K562 (cell line): ENCODE measurements around the gene EPHA1. TPM values are rescaled to one million over a fixed set of nuclear protein-coding genes. Genes with fewer than 3 reads are reported as not detected.

Experiments used
- ARID1B ChIP-seq: fragments of 450-650 bp; IDR thresholded peaks from 2 replicates; pipeline ENCODE4 v1.6.1; 2016; ENCODE audit warnings: antibody characterized with exemption, mild to moderate bottlenecking, inconsistent platforms
- CTBP1 ChIP-seq: fragments of 450-650 bp; IDR thresholded peaks from 2 replicates; pipeline ENCODE4 v1.6.1; 2016; ENCODE audit warnings: borderline replicate concordance
- MAFF ChIP-seq: IDR thresholded peaks from 2 replicates; pipeline ENCODE4 v1.6.1; 2012; ENCODE audit warnings: low read length, improper control_type of control experiment
- NR2C2 ChIP-seq, 2 experiments: fragments of 200-800 bp in 1 of 2; sonication (Bioruptor generic) in 1 of 2; sonication (generic) in 1 of 2; formaldehyde crosslinking in 1 of 2; IDR thresholded peaks; 2 replicates each; pipeline versions ENCODE4 v1.6.1 to v1.8.0; 2016 to 2022; ENCODE audit warnings: mild to moderate bottlenecking in 1 of 2, missing compliant biosample characterization in 1 of 2, missing genetic modification characterization in 1 of 2, missing genetic modification reagents in 1 of 2
- RAD21 ChIP-seq, 2 experiments: fragments of 250-450 bp in 1 of 2; fragments of 450-650 bp in 1 of 2; sonication (Bioruptor Pico) in 1 of 2; formaldehyde crosslinking in 1 of 2; IDR thresholded peaks in 1 of 2; conservative IDR thresholded peaks in 1 of 2; 2 replicates each; pipeline versions ENCODE4 v1.4.0 to v1.8.0; 2020 to 2022; ENCODE audit warnings: mild to moderate bottlenecking in 2 of 2, moderate library complexity in 1 of 2
- TAF15 ChIP-seq: fragments of 200-400 bp; formaldehyde crosslinking; IDR thresholded peaks from 2 replicates; pipeline ENCODE4 v1.6.1; 2017; ENCODE audit warnings: mild to moderate bottlenecking, low read depth, low read length, moderate library complexity
- TCF3 ChIP-seq: sonication (generic); formaldehyde crosslinking; IDR thresholded peaks from 2 replicates; pipeline ENCODE4 v1.4.0; 2020; ENCODE audit warnings: mild to moderate bottlenecking, missing genetic modification reagents
- ZBTB1 ChIP-seq: sonication (generic); formaldehyde crosslinking; IDR thresholded peaks from 2 replicates; pipeline ENCODE4 v1.8.1; 2023; ENCODE audit warnings: missing genetic modification reagents, low read depth, mild to moderate bottlenecking, borderline replicate concordance
- ZNF197 ChIP-seq: fragments of 200-800 bp; sonication (Bioruptor generic); IDR thresholded peaks from 2 replicates; pipeline ENCODE4 v1.6.1; 2016; ENCODE audit warnings: low read depth, missing genetic modification characterization, missing compliant biosample characterization
- ZNF253 ChIP-seq: fragments of 250-450 bp; sonication (Bioruptor Pico); conservative IDR thresholded peaks from 2 replicates; pipeline ENCODE4 v1.6.1; 2021; ENCODE audit warnings: mild to moderate bottlenecking
- ZNF695 ChIP-seq: fragments of 450-650 bp; formaldehyde crosslinking; IDR thresholded peaks from 2 replicates; pipeline ENCODE4 v1.4.0; 2020; ENCODE audit warnings: mild to moderate bottlenecking, moderate library complexity
- polyA plus RNA-seq, 8 experiments: library from polyadenylated mRNA; depleted of rRNA in 4 of 8; stranded (reverse) in 5 of 8; unstranded in 3 of 8; fragments of >200 nt; fragmentation: Nextera tagmentation in 2 of 8; fragmentation: Illumina TruSeq in 1 of 8; extraction: Ambion mirVana in 2 of 8; extraction: Trizol in 1 of 8; gene quantifications; 2 replicates each; pipeline versions ENCODE4 v1.2.1 to v1.2.3, GENCODE V29; 2011 to 2014; ENCODE audit warnings: inconsistent platforms in 1 of 8, missing spikeins in 1 of 8
- total RNA-seq, 7 experiments: library from RNA; depleted of rRNA in 6 of 7; stranded (reverse); fragments of >200 nt in 6 of 7; fragmentation: Illumina TruSeq in 2 of 7; extraction: Trizol in 2 of 7; gene quantifications; 2 replicates each; pipeline versions ENCODE4 v1.2.1 to v1.2.3, GENCODE V29; 2011 to 2021; ENCODE audit warnings: low replicate concordance in 1 of 7
- TF ChIP-seq, protein P1 (sequence below): fragments of 200-400 bp; formaldehyde crosslinking; IDR thresholded peaks from 2 replicates; pipeline ENCODE4 v1.6.1; 2017; ENCODE audit warnings: mild to moderate bottlenecking, low read depth, low read length, moderate library complexity
- TF ChIP-seq, protein P2 (sequence below): fragments of 250-450 bp; sonication (Bioruptor Pico); IDR thresholded peaks from 2 replicates; pipeline ENCODE4 v1.5.0; 2020; ENCODE audit warnings: mild to moderate bottlenecking
- TF ChIP-seq, protein P3 (sequence below): fragments of 450-650 bp; conservative IDR thresholded peaks from 2 replicates; pipeline ENCODE4 v1.6.1; 2016; ENCODE audit warnings: missing genetic modification characterization, low read depth, mild to moderate bottlenecking, control low read depth, missing compliant biosample characterization
- TF ChIP-seq, protein P4 (sequence below): fragments of 200-800 bp; sonication (Bioruptor generic); IDR thresholded peaks from 2 replicates; pipeline ENCODE4 v1.6.1; 2016; ENCODE audit warnings: missing genetic modification characterization, missing compliant biosample characterization

Gene EPHA1
- total and polyA plus RNA-seq, 9 of the 15 experiments (the other 6 are each of a cell fraction or from before 2014, with no cell fraction given), result 0.22 to 0.57 (median 0.32) TPM; not detected in 6

DNA sequence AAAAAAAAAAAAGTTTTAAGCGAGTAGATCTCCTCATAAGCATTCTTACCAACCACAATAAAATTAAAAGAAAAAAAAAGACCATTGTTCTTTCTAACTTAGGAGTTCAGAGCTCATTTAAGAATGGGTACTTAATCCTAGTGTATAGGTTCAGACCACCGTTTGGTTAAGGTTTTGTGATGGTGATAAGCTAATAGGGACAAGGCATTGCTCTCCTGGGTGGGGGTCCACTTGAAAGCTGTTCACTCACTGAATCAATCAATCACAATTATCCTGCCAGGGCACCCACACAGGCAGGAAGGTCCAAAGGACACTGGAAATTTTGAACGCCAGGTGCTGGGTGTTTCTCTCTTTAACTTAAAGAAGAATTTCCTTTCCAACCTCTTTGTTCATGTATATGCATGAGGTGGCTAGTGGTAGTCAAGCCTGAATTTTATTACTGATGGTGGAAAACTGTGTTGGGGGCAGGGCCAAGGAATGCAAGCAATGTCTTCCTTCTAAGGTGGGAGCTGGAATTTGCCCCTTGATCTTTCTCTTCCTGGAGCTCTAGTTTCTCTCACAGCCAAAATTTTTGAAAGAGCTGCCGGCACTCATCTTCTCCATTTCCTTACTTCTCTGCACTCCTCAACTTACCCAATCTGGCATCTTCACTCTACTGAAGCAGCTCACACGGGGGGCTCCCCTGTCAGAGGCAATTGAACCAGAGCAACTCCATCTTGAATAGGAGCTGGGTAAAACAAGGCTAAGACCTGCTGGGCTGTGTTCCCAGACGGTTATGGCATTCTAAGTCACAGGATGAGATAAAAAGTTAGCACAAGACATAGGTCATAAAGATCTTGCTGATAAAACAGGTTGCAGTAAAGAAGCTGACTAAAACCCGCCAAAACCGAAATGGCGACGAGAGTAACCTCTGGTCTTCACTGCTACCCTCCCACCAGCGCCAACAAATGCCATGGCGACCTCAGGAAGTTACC is 38.7 kb downstream of the EPHA1 start (continued):
- TF ChIP-seq, protein P1, sequence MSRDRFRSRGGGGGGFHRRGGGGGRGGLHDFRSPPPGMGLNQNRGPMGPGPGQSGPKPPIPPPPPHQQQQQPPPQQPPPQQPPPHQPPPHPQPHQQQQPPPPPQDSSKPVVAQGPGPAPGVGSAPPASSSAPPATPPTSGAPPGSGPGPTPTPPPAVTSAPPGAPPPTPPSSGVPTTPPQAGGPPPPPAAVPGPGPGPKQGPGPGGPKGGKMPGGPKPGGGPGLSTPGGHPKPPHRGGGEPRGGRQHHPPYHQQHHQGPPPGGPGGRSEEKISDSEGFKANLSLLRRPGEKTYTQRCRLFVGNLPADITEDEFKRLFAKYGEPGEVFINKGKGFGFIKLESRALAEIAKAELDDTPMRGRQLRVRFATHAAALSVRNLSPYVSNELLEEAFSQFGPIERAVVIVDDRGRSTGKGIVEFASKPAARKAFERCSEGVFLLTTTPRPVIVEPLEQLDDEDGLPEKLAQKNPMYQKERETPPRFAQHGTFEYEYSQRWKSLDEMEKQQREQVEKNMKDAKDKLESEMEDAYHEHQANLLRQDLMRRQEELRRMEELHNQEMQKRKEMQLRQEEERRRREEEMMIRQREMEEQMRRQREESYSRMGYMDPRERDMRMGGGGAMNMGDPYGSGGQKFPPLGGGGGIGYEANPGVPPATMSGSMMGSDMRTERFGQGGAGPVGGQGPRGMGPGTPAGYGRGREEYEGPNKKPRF, result no peak
- TF ChIP-seq TCF3 (CRISPR knock-in tag) (no peak), ZNF197 (peak; percentile 99), ZNF253 (CRISPR knock-in tag) (no peak), NR2C2 (CRISPR knock-in tag; IDR thresholded peaks at IDR 0.05) (no peak), NR2C2 (tag; IDR thresholded peaks at IDR 0.05) (peak; percentile 80), TAF15 (no peak), ZBTB1 (no peak), ZNF695 (no peak), RAD21 (CRISPR knock-in tag; conservative IDR thresholded peaks at IDR 0.05 in 1 of 2, IDR thresholded peaks at IDR 0.05 in 1 of 2) (peak in 1 of 2 experiments; percentile 42; a peak in 2 of 4 replicates), MAFF (no peak), ARID1B (no peak), CTBP1 (no peak)
- TF ChIP-seq, protein P2, sequence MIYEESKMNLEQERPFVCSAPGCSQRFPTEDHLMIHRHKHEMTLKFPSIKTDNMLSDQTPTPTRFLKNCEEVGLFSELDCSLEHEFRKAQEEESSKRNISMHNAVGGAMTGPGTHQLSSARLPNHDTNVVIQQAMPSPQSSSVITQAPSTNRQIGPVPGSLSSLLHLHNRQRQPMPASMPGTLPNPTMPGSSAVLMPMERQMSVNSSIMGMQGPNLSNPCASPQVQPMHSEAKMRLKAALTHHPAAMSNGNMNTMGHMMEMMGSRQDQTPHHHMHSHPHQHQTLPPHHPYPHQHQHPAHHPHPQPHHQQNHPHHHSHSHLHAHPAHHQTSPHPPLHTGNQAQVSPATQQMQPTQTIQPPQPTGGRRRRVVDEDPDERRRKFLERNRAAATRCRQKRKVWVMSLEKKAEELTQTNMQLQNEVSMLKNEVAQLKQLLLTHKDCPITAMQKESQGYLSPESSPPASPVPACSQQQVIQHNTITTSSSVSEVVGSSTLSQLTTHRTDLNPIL, result peak; percentile 94
- TF ChIP-seq, protein P3, sequence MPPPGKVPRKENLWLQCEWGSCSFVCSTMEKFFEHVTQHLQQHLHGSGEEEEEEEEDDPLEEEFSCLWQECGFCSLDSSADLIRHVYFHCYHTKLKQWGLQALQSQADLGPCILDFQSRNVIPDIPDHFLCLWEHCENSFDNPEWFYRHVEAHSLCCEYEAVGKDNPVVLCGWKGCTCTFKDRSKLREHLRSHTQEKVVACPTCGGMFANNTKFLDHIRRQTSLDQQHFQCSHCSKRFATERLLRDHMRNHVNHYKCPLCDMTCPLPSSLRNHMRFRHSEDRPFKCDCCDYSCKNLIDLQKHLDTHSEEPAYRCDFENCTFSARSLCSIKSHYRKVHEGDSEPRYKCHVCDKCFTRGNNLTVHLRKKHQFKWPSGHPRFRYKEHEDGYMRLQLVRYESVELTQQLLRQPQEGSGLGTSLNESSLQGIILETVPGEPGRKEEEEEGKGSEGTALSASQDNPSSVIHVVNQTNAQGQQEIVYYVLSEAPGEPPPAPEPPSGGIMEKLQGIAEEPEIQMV (tag), result peak; percentile 70
- TF ChIP-seq, protein P4, sequence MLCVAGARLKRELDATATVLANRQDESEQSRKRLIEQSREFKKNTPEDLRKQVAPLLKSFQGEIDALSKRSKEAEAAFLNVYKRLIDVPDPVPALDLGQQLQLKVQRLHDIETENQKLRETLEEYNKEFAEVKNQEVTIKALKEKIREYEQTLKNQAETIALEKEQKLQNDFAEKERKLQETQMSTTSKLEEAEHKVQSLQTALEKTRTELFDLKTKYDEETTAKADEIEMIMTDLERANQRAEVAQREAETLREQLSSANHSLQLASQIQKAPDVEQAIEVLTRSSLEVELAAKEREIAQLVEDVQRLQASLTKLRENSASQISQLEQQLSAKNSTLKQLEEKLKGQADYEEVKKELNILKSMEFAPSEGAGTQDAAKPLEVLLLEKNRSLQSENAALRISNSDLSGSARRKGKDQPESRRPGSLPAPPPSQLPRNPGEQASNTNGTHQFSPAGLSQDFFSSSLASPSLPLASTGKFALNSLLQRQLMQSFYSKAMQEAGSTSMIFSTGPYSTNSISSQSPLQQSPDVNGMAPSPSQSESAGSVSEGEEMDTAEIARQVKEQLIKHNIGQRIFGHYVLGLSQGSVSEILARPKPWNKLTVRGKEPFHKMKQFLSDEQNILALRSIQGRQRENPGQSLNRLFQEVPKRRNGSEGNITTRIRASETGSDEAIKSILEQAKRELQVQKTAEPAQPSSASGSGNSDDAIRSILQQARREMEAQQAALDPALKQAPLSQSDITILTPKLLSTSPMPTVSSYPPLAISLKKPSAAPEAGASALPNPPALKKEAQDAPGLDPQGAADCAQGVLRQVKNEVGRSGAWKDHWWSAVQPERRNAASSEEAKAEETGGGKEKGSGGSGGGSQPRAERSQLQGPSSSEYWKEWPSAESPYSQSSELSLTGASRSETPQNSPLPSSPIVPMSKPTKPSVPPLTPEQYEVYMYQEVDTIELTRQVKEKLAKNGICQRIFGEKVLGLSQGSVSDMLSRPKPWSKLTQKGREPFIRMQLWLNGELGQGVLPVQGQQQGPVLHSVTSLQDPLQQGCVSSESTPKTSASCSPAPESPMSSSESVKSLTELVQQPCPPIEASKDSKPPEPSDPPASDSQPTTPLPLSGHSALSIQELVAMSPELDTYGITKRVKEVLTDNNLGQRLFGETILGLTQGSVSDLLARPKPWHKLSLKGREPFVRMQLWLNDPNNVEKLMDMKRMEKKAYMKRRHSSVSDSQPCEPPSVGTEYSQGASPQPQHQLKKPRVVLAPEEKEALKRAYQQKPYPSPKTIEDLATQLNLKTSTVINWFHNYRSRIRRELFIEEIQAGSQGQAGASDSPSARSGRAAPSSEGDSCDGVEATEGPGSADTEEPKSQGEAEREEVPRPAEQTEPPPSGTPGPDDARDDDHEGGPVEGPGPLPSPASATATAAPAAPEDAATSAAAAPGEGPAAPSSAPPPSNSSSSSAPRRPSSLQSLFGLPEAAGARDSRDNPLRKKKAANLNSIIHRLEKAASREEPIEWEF (CRISPR knock-in tag), result peak; percentile 92
